Sigmoid colon (tissue), 7 donors: Measurements from ENCODE around the gene URB1. TPM values are rescaled to one million over a fixed set of nuclear protein-coding genes. Genes with fewer than 3 reads are reported as not detected.

Experiments used
- DNase-seq: peaks from one replicate; pipeline ENCODE4 v3.0.0-alpha.2; 2019
- H3K27ac ChIP-seq, 4 donors: fragments of 200-600 bp; sonication (generic); one replicate each; pipeline ENCODE4 v1.5.1; 2016 to 2019; ENCODE audit warnings: mild to moderate bottlenecking in 1 of 4
- H3K27me3 ChIP-seq, 3 donors: fragments of 200-600 bp; sonication (generic); one replicate each; pipeline ENCODE4 v1.5.1; 2019; ENCODE audit warnings: mild to moderate bottlenecking in 1 of 3
- H3K36me3 ChIP-seq, 4 donors: fragments of 200-600 bp; sonication (generic); one replicate each; pipeline ENCODE4 v1.5.1; 2016 to 2019
- H3K4me1 ChIP-seq, 4 donors: fragments of 200-600 bp; sonication (generic); one replicate each; pipeline ENCODE4 v1.5.1; 2017 to 2019
- H3K4me3 ChIP-seq, 4 donors: fragments of 200-600 bp; sonication (generic); one replicate each; pipeline ENCODE4 v1.5.1; 2017 to 2019; ENCODE audit warnings: mild to moderate bottlenecking in 2 of 4, moderate library complexity in 1 of 4
- H3K9me3 ChIP-seq, 4 donors: fragments of 200-600 bp in 3 of 4; sonication (generic) in 3 of 4; one replicate each; pipeline versions ENCODE4 v1.5.1 to v1.6.1; 2013 to 2019
- EP300 ChIP-seq, 4 donors: sonication (generic); formaldehyde crosslinking; IDR thresholded peaks; one replicate each; pipeline ENCODE4 v1.6.1; 2017; ENCODE audit warnings: antibody characterized with exemption in 4 of 4
- POLR2A ChIP-seq, 2 donors: fragments of 450-650 bp; IDR thresholded peaks; one replicate each; pipeline ENCODE4 v1.6.1; 2016; ENCODE audit warnings: antibody characterized with exemption in 2 of 2, mild to moderate bottlenecking in 2 of 2, moderate library complexity in 2 of 2
- POLR2AphosphoS5 ChIP-seq, 4 donors: sonication (generic); formaldehyde crosslinking; IDR thresholded peaks; one replicate each; pipeline ENCODE4 v1.6.1; 2017; ENCODE audit warnings: antibody characterized with exemption in 4 of 4
- WGBS, 2 donors: extraction: QIAGEN DNeasy Blood & Tissue Kit; methylation state at CpG; one replicate each; pipeline ENCODE4 v1.1.7; 2013; 5-methylcytosine and 5-hydroxymethylcytosine counted together
- intact Hi-C: fragments of 100-400 bp; cut with DNase I; formaldehyde crosslinking; loops from one replicate; pipeline ENCODE4 v1.15.1; 2023
- polyA plus RNA-seq, 3 donors: library from polyadenylated mRNA; stranded (reverse); fragments of 200-250 nt; gene quantifications; one replicate each; pipeline ENCODE4 v1.2.3, GENCODE V29; 2013
- total RNA-seq, 4 donors: library from RNA; depleted of rRNA; stranded (reverse); fragments of >200 nt; gene quantifications; one replicate each; pipeline ENCODE4 v1.1.0, GENCODE V29; 2016
- TF ChIP-seq, protein P1 (sequence below), 4 experiments: fragments of 450-650 bp in 3 of 4; fragments of 200-600 bp in 1 of 4; IDR thresholded peaks; one replicate each; pipeline ENCODE4 v1.5.1; 2016 to 2019; ENCODE audit warnings: antibody characterized with exemption in 4 of 4, mild to moderate bottlenecking in 3 of 4, moderate library complexity in 2 of 4
- donor health status: healthy with polysubstance abuse.
- donor health status: Bipolar disorder and iron deficiency.
- donor health status: healthy.

The URB1 gene
- total and polyA plus RNA-seq, 7 donors, result 0.60 to 16.7 (median 7.5) TPM

DNA sequence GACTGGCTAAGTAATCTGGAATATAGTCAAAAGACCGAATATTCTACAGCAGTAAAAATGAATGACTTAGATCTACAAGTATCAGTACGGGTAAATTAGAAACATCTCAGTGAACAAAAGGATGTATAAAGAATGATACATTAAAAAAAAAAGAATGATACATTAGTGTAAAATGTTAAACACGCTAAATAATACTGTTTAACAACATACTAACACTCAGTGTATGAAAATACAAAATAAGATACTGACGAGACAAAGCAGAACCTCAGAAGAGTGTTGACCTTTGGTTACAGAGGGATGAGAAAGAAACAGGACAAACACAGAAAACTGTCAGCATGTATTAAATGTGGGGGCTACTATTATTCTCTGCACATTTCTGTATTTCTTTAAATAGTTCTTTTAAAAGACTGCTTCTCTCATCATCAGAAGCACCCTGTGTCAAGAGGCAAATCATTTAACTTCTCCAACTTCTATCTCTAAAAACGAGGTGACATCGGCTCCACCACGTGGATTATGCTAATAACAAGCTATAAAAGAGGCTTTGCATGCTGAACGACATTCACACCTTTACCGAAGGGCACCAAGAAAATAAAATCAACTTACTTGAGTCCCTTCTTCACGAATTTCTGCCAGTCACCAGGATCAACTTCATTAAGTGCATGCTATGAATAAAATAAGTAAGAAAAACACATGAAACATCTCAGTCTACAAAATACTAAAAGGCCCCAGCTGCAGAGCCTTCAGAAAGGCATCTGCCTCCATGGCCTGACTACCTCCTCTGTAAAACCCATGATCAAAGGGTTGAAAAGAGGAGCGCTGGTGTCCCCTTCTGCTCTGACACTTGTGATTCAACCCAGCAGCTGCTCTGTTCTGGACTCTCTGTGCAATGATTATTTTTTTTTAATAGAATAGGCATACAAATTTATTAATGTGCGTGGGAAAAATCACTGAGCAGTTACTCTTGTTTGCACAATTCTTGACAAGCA lies 51.7 kb downstream of the URB1 start:
- no peak for DNase-seq
- TF ChIP-seq, protein P1, sequence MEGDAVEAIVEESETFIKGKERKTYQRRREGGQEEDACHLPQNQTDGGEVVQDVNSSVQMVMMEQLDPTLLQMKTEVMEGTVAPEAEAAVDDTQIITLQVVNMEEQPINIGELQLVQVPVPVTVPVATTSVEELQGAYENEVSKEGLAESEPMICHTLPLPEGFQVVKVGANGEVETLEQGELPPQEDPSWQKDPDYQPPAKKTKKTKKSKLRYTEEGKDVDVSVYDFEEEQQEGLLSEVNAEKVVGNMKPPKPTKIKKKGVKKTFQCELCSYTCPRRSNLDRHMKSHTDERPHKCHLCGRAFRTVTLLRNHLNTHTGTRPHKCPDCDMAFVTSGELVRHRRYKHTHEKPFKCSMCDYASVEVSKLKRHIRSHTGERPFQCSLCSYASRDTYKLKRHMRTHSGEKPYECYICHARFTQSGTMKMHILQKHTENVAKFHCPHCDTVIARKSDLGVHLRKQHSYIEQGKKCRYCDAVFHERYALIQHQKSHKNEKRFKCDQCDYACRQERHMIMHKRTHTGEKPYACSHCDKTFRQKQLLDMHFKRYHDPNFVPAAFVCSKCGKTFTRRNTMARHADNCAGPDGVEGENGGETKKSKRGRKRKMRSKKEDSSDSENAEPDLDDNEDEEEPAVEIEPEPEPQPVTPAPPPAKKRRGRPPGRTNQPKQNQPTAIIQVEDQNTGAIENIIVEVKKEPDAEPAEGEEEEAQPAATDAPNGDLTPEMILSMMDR (IDR thresholded peaks at IDR 0.05), result no peak
- no peak for TF ChIP-seq POLR2A (IDR thresholded peaks at IDR 0.05)
- TF ChIP-seq EP300 (IDR thresholded peaks at IDR 0.05), result no peak
- WGBS, 2 donors, result 72 to 85% methylated on average over 12 of the region's 12 CpGs
- intact Hi-C loops, result no loop called here
- Histone ChIP-seq H3K27me3 (no peaks in the 10 kb centered on the region), H3K9me3 (peaks cover 0 to 3% (median 1%) of the 10 kb centered on the region in 4 donors), H3K36me3 (peaks cover 22 to 96% (median 39%) of the 10 kb centered on the region in 4 donors), H3K4me3 (no peak overlapping the region), H3K4me1 (no peaks in the 10 kb centered on the region), H3K27ac (no peak overlapping the region)

DNA sequence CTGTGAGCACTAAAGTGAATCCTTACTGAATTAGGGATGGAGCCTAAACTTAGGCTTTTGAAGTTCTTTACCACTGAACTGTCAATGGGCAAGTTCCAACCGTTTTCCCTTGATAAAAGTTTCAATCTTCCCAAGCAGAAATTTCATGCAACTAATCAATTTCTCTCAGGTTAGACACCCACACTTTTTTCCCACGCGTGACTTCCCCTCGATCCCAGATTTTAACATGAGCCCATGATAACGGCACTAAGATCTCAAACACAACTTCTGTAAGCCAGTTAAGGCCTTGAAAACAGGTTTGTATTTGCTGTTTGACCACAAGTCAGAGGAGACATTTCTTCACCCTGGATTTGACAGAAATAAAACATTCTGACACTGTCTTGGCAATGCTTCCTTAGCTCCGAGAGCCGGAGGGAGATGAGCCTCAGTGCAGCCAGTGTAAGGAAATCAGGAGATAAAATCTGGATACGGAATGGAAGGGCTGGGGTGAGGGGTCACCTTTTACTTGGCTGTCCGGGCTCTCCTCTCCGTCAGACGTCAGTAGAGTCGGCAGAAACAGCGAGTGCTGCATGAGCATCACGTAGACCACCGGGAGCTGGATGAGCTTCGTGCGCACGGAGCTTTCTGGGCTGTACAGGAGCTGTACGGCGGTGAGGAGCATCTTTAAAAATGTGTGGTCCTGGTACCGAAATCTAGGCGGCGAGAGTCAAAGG lies 54.4 kb downstream of the URB1 start:
- Histone ChIP-seq H3K9me3 (no peaks in the 10 kb centered on the region), H3K36me3 (peaks cover 7 to 96% (median 32%) of the 10 kb centered on the region in 4 donors), H3K27ac (no peak overlapping the region), H3K4me3 (no peak overlapping the region), H3K27me3 (no peaks in the 10 kb centered on the region), H3K4me1 (no peaks in the 10 kb centered on the region)
- no peak for DNase-seq
- TF ChIP-seq POLR2A (IDR thresholded peaks at IDR 0.05), result no peak
- TF ChIP-seq EP300 (IDR thresholded peaks at IDR 0.05), result no peak
- 96 to 97% methylated on average over 23 of the region's 23 CpGs for WGBS, 2 donors
- intact Hi-C loops, result no loop called here

DNA sequence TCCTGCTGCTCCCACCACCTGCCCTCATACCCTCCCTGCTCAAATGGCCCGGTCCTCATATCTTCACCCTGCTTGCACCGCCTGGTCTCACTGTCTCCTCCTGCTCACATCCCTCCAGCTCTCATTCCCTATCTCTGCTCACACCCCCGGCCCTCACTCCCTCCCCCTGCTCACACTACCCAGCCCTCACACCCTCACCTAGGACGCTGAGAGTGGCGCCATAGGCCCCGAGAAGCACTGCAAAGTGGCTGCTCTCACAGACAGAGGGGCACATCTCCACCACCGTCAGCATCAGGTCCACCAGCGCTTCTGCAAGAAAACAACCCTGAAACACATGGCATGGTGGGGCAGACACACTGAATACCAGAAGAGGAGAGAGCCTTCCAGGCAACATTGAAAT lies 55.6 kb downstream of the URB1 start:
- H3K27me3 ChIP-seq, result no peaks in the 10 kb centered on the region
- no peak overlapping the region for H3K4me3 ChIP-seq
- H3K36me3 ChIP-seq, result peaks cover 7 to 93% (median 34%) of the 10 kb centered on the region in 4 donors
- TF ChIP-seq, protein P1 (IDR thresholded peaks at IDR 0.05), result no peak
- TF ChIP-seq EP300 (IDR thresholded peaks at IDR 0.05), result no peak
- no peak for TF ChIP-seq POLR2AphosphoS5 (IDR thresholded peaks at IDR 0.05)
- no peak for TF ChIP-seq POLR2A (IDR thresholded peaks at IDR 0.05)
- WGBS, 2 donors, result 96% methylated on average over 8 of the region's 8 CpGs
- H3K9me3 ChIP-seq, result no peaks in the 10 kb centered on the region
- no peak for DNase-seq
- intact Hi-C loops, result no loop called here
- H3K4me1 ChIP-seq, result no peaks in the 10 kb centered on the region
- peak overlapping the region in 3 of 4 donors; percentile 12 to 41 (median 39) for H3K27ac ChIP-seq

DNA sequence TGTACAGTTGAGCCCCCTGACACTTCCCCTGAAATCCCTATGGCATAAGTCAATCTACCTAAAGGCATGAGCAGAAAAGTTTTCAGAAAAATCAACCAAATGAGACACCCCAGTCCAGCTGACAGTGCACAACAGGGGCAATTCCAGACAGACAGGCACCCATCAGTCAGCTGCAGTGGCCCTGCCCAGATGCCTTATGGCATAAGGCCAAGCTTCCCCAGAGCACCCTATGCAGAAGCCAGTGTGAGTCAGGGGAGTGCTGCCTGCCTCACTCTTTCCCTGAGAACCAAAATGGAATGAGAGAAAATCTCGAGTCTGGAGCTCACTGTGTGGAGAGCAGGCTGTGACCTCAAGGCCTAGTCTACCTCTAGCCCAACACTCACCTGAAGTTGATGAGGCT lies 56.1 kb downstream of the URB1 start:
- H3K27me3 ChIP-seq, result no peaks in the 10 kb centered on the region
- 69 to 86% methylated on average over 1 of the region's 1 CpG for WGBS, 2 donors
- intact Hi-C loops, result no loop called here
- peaks cover 7 to 94% (median 36%) of the 10 kb centered on the region in 4 donors for H3K36me3 ChIP-seq
- DNase-seq, result no peak
- TF ChIP-seq POLR2A (IDR thresholded peaks at IDR 0.05), result no peak
- TF ChIP-seq, protein P1 (IDR thresholded peaks at IDR 0.05), result no peak
- TF ChIP-seq POLR2AphosphoS5 (IDR thresholded peaks at IDR 0.05), result no peak
- no peak for TF ChIP-seq EP300 (IDR thresholded peaks at IDR 0.05)
- H3K4me1 ChIP-seq, result no peaks in the 10 kb centered on the region
- no peaks in the 10 kb centered on the region for H3K9me3 ChIP-seq
- peak overlapping the region in 2 of 4 donors; percentile 12 to 39 for H3K27ac ChIP-seq
- H3K4me3 ChIP-seq, result no peak overlapping the region
